ENCODE data around the gene SUMO3. TPM values are rescaled to one million over a fixed set of nuclear protein-coding genes. Genes with fewer than 3 reads are reported as not detected.

Gene SUMO3
- total and polyA plus RNA-seq, 2 experiments from 2014 or later: 90.8 to 103 TPM

- no peaks in the 10 kb centered on the region for H3K9me2 ChIP-seq (ENCODE audit: insufficient read depth)
- H3F3A ChIP-seq (replicated peaks; ENCODE audit: low read depth): no peaks in the 10 kb centered on the region
- DNase-seq (ENCODE audit: low spot score) (no peak), ATAC-seq (no peak)
- Mint-ChIP-seq H3K27me3 (ENCODE audit: insufficient read depth, low read depth, poor library complexity) (peaks cover 8% of the 10 kb centered on the region), H3K4me1 (peaks cover 51% of the 10 kb centered on the region), H3K9me3 (peaks cover 3% of the 10 kb centered on the region; the same call in 2 of the 3 replicates), H3K27ac (no peak overlapping the region), H3K4me3 (no peak overlapping the region), H3K36me3 (ENCODE audit: low read depth) (0 out of 3 replicates have a peak, but pooled peaks cover 2% of the 10 kb centered on the region)
- no peak overlapping the region for H2AFZ ChIP-seq
- no peaks in the 10 kb centered on the region for H4K20me1 ChIP-seq (replicated peaks; ENCODE audit: insufficient read depth)
- H3K36me3 ChIP-seq (ENCODE audit: insufficient read depth): no peaks in the 10 kb centered on the region
- H3K27me3 ChIP-seq (ENCODE audit: insufficient read depth): no peaks in the 10 kb centered on the region
- no peak overlapping the region for H3K27ac ChIP-seq (ENCODE audit: low read depth)
- no peak overlapping the region for H3K4me2 ChIP-seq
- H3K4me1 ChIP-seq (ENCODE audit: insufficient read depth): peaks cover 7% of the 10 kb centered on the region
- TF ChIP-seq STAT1 (IDR thresholded peaks at IDR 0.05; ENCODE audit: unreplicated experiment) (no peak), ZNF114 (CRISPR knock-in tag; IDR thresholded peaks at IDR 0.05) (no peak), EZH2 (IDR thresholded peaks at IDR 0.05; ENCODE audit: low read depth, unreplicated experiment) (no peak), REST (IDR thresholded peaks at IDR 0.05; ENCODE audit: unreplicated experiment) (no peak), NANOG (IDR thresholded peaks at IDR 0.05; ENCODE audit: borderline replicate concordance) (no peak), POLR2AphosphoS5 (IDR thresholded peaks at IDR 0.05; ENCODE audit: low read depth) (no peak), JUNB (IDR thresholded peaks at IDR 0.05; ENCODE audit: unreplicated experiment) (no peak), CTCF (conservative IDR thresholded peaks at IDR 0.05; ENCODE audit: low read depth in 2 of 2) (no peak), ETS1 (IDR thresholded peaks at IDR 0.05) (no peak), CREB1 (CRISPR knock-in tag; IDR thresholded peaks at IDR 0.05; ENCODE audit: low read depth) (no peak)
- no peaks in the 10 kb centered on the region for H3K79me2 ChIP-seq (replicated peaks; ENCODE audit: insufficient read depth)
- H3K4me3 ChIP-seq: no peak overlapping the region
Measured at GRCh38 chr21:44763451-44764318, 54.2 kb downstream of the SUMO3 start.
